T-helper 1 cell treated with Interleukin-12 subunit alpha and Interleukin-12 subunit beta and Interleukin-4 antibody, amounts not matched to agents 30 μg/mL and 1 μg/mL, for 36 hours (primary cell): ENCODE measurements around the gene AK2.
A peak's percentile ranks its signal among the peaks of the same experiment; 100 is the strongest.
"Not testable (repeated sequence)": the region's sequence is repeated elsewhere in the genome, so short reads cannot be mapped to it uniquely, and the experiment has no call there.

Source experiments
- H3K27ac Mint-ChIP-seq: one replicate; pipeline ENCODE4 v1.8.0; 2021; ENCODE audit warnings: mild to moderate bottlenecking, mixed read lengths
- H3K27me3 Mint-ChIP-seq: one replicate; pipeline ENCODE4 v1.8.0; 2021; ENCODE audit warnings: low read depth, mixed read lengths
- H3K36me3 Mint-ChIP-seq: one replicate; pipeline ENCODE4 v1.8.0; 2021; ENCODE audit warnings: low read depth, mixed read lengths
- H3K4me1 Mint-ChIP-seq: one replicate; pipeline ENCODE4 v1.8.0; 2021; ENCODE audit warnings: low read depth, mixed read lengths
- H3K4me3 Mint-ChIP-seq: one replicate; pipeline ENCODE4 v1.8.0; 2021; ENCODE audit warnings: mild to moderate bottlenecking, moderate library complexity, mixed read lengths
- H3K9me3 Mint-ChIP-seq: one replicate; pipeline ENCODE4 v1.8.0; 2021; ENCODE audit warnings: mixed read lengths

Gene AK2

GRCh38 chr1:33043267-33044092, 6.8 kb upstream of the AK2 start:
- Mint-ChIP-seq H3K9me3 (no peaks in the 10 kb centered on the region), H3K36me3 (no peaks in the 10 kb centered on the region), H3K4me1 (peaks cover 22% of the 10 kb centered on the region), H3K27me3 (peaks cover under 1% of the 10 kb centered on the region), H3K27ac (no peak overlapping the region), H3K4me3 (no peak overlapping the region)

GRCh38 chr1:33042831-33043230, 6.1 kb upstream of the AK2 start:
- Mint-ChIP-seq H3K4me1 (peaks cover 22% of the 10 kb centered on the region), H3K4me3 (no peak overlapping the region), H3K27ac (no peak overlapping the region), H3K27me3 (no peaks in the 10 kb centered on the region), H3K9me3 (no peaks in the 10 kb centered on the region), H3K36me3 (no peaks in the 10 kb centered on the region)

- Mint-ChIP-seq H3K4me1 (peaks cover 26% of the 10 kb centered on the region), H3K4me3 (no peak overlapping the region), H3K27ac (no peak overlapping the region), H3K27me3 (no peaks in the 10 kb centered on the region), H3K9me3 (no peaks in the 10 kb centered on the region), H3K36me3 (peaks cover 6% of the 10 kb centered on the region)
Observed at GRCh38 chr1:33041026-33041425, 4.3 kb upstream of the AK2 start.

- Mint-ChIP-seq H3K4me1 (peaks cover 28% of the 10 kb centered on the region), H3K4me3 (no peak overlapping the region), H3K9me3 (no peaks in the 10 kb centered on the region), H3K36me3 (peaks cover 8% of the 10 kb centered on the region), H3K27me3 (no peaks in the 10 kb centered on the region), H3K27ac (no peak overlapping the region)
Observed at GRCh38 chr1:33039840-33040239, 3.2 kb upstream of the AK2 start.

- H3K27ac Mint-ChIP-seq, result peak overlapping the region; percentile 88
- H3K9me3 Mint-ChIP-seq, result no peaks in the 10 kb centered on the region
- H3K36me3 Mint-ChIP-seq, result peaks cover 22% of the 10 kb centered on the region
- peaks cover 53% of the 10 kb centered on the region for H3K4me1 Mint-ChIP-seq
- peak overlapping the region; percentile 98 for H3K4me3 Mint-ChIP-seq
- no peaks in the 10 kb centered on the region for H3K27me3 Mint-ChIP-seq
Observed at GRCh38 chr1:33036051-33036525, 595 bp downstream of the AK2 start.

GRCh38 chr1:33032126-33032869, 4.4 kb downstream of the AK2 start:
- Mint-ChIP-seq H3K36me3 (peaks cover 29% of the 10 kb centered on the region), H3K4me3 (peak overlapping the region; percentile 4), H3K27me3 (no peaks in the 10 kb centered on the region), H3K4me1 (peaks cover 65% of the 10 kb centered on the region), H3K27ac (no peak overlapping the region), H3K9me3 (no peaks in the 10 kb centered on the region)

GRCh38 chr1:33031506-33031905, 5.2 kb downstream of the AK2 start:
- Mint-ChIP-seq H3K4me1 (peaks cover 63% of the 10 kb centered on the region), H3K4me3 (no peak overlapping the region), H3K36me3 (peaks cover 27% of the 10 kb centered on the region), H3K9me3 (no peaks in the 10 kb centered on the region), H3K27ac (no peak overlapping the region), H3K27me3 (no peaks in the 10 kb centered on the region)

GRCh38 chr1:33030575-33030974, 6.1 kb downstream of the AK2 start:
- Mint-ChIP-seq H3K4me3 (no peak overlapping the region), H3K36me3 (peaks cover 23% of the 10 kb centered on the region), H3K4me1 (peaks cover 63% of the 10 kb centered on the region), H3K9me3 (no peaks in the 10 kb centered on the region), H3K27me3 (no peaks in the 10 kb centered on the region), H3K27ac (peak overlapping the region; percentile 12)

GRCh38 chr1:33029921-33030320, 6.8 kb downstream of the AK2 start:
- Mint-ChIP-seq H3K27me3 (no peaks in the 10 kb centered on the region), H3K4me1 (peaks cover 62% of the 10 kb centered on the region), H3K9me3 (no peaks in the 10 kb centered on the region), H3K36me3 (peaks cover 24% of the 10 kb centered on the region), H3K4me3 (no peak overlapping the region), H3K27ac (no peak overlapping the region)

GRCh38 chr1:33029209-33029608, 7.5 kb downstream of the AK2 start:
- peaks cover 27% of the 10 kb centered on the region for H3K36me3 Mint-ChIP-seq
- H3K4me1 Mint-ChIP-seq, result peaks cover 63% of the 10 kb centered on the region
- no peak overlapping the region for H3K4me3 Mint-ChIP-seq
- no peaks in the 10 kb centered on the region for H3K27me3 Mint-ChIP-seq
- H3K9me3 Mint-ChIP-seq, result no peaks in the 10 kb centered on the region
- H3K27ac Mint-ChIP-seq, result no peak overlapping the region

GRCh38 chr1:33025761-33026160, 10.9 kb downstream of the AK2 start:
- no peaks in the 10 kb centered on the region for H3K9me3 Mint-ChIP-seq
- H3K36me3 Mint-ChIP-seq, result peaks cover 42% of the 10 kb centered on the region
- peaks cover 56% of the 10 kb centered on the region for H3K4me1 Mint-ChIP-seq
- peak overlapping the region; percentile 14 for H3K4me3 Mint-ChIP-seq
- H3K27me3 Mint-ChIP-seq, result no peaks in the 10 kb centered on the region
- no peak overlapping the region for H3K27ac Mint-ChIP-seq

- H3K36me3 Mint-ChIP-seq, result peaks cover 41% of the 10 kb centered on the region
- no peaks in the 10 kb centered on the region for H3K9me3 Mint-ChIP-seq
- peak overlapping the region; percentile 74 for H3K27ac Mint-ChIP-seq
- peaks cover 56% of the 10 kb centered on the region for H3K4me1 Mint-ChIP-seq
- no peaks in the 10 kb centered on the region for H3K27me3 Mint-ChIP-seq
- H3K4me3 Mint-ChIP-seq, result peak overlapping the region; percentile 17
Observed at GRCh38 chr1:33025180-33025569, 11.5 kb downstream of the AK2 start.

- H3K27me3 Mint-ChIP-seq, result not testable (repeated sequence)
- peaks cover 50% of the 10 kb centered on the region for H3K4me1 Mint-ChIP-seq
Observed at GRCh38 chr1:33024430-33025179, 12.1 kb downstream of the AK2 start.

GRCh38 chr1:33022650-33023200, 14.0 kb downstream of the AK2 start:
- Mint-ChIP-seq H3K9me3 (no peaks in the 10 kb centered on the region), H3K27ac (peak overlapping the region; percentile 26), H3K4me1 (peaks cover 50% of the 10 kb centered on the region), H3K36me3 (peaks cover 56% of the 10 kb centered on the region), H3K27me3 (no peaks in the 10 kb centered on the region), H3K4me3 (peak overlapping the region; percentile 25)

More at GRCh38 chr1:33024430-33025179, 12.1 kb downstream of the AK2 start:
- not testable (repeated sequence) for H3K9me3 Mint-ChIP-seq
- Mint-ChIP-seq H3K4me3 (peak overlapping the region; percentile 17), H3K36me3 (peaks cover 42% of the 10 kb centered on the region), H3K27ac (peak overlapping the region; percentile 74)
